Brain pericyte (primary cell): Measurements from ENCODE around the gene ZNF350.
A peak's percentile ranks its signal among the peaks of the same experiment; 100 is the strongest.
"Not testable (repeated sequence)": the region's sequence is repeated elsewhere in the genome, so short reads cannot be mapped to it uniquely, and the experiment has no call there.

Experiments
- DNase-seq: peaks from one replicate; pipeline ENCODE4 v3.0.0-alpha.2; 2012; ENCODE audit warnings: low read depth, low spot score

Gene ZNF350

GRCh38 chr19:51986309-51987291, at the start of gene ZNF350:
ZNF350 (minus strand) TSS chr19:51986840; CDS start chr19:51974360, 12,480 bp downstream.
- peak; percentile 76 for DNase-seq

DNA sequence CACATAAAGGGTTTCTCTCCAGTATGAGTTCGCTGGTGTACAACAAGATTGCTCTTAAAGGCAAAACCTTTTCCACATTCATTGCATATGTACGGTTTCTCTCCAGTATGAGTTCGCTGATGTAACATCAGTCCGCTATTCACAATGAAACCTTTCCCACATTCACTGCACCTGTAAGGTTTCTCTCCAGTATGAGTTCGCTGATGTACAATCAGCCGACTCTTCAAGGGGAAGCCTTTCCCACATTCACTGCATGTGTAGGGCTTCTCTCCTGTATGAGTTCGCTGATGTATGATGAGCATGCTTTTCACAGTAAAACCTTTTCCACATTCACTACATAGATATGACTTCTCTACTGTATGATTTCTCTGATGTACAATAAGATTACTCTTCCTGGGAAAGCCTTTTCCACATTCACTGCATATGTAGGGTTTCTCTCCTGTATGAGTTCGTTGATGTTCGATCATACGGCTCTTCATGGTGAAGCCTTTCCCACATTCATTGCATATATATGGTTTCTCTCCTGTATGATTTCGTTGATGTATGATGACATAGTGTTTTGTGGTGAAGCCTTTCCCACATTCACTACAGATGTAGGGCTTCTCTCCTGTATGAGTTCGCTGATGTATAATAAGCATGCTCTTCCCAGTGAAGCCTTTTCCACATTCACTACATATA, 47.5 kb upstream of the ZNF350 start:
- no peak for DNase-seq

DNA sequence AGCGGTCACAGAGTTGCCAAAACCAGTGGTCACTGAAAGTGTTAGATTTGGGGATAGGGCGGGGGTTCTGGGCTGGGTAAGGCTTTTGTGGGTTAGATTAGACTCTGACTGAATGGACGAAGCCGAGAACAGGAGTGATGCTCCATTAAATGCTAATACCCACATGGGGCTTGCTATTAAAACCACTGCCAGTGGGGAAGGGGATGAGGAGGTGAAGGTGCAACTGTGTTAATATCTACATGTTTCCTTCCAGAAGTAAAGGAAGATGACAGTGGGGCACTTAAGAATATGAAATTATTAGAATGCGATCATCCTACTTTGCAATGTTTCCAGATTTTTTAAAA, 42.1 kb upstream of the ZNF350 start:
- DNase-seq: no peak

- peak; percentile 63 for DNase-seq
Measured at GRCh38 chr19:52028027-52028779, 41.6 kb upstream of the ZNF350 start, which contains the start of gene ZNF614. ZNF614 (minus strand) TSS chr19:52028379; CDS start chr19:52025745, 2,634 bp downstream.

DNA sequence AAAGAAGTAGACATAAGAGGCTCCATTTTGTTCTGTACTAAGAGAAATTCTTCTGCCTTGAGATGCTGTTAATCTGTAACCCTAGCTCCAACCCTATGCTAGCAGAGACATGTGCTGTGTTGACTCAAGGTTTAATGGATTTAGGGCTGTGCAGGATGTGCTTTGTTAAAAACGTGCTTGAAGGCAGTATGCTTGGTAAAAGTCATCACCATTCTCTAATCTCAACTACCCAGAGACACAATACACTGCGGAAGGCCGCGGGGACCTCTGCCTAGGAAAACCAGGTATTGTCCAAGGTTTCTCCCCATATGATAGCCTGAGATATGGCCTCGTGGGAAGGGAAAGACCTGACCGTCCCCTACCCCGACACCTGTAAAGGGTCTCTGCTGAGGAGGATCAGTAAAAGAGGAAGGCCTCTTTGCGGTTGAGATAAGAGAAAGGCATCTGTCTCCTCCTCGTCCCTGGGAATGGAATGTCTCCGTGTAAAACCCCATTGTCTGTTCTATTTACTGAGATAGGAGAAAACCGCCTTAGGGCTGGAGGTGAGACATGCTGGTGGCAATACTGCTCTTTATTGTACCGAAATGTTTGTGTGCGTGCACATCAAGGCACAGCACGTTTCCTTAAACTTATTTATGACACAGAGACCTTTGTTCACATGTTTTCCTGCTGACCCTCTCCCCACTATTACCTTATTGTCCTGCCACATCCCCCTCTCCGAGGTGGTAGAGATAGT, 39.8 kb upstream of the ZNF350 start:
- DNase-seq: not testable (repeated sequence)

- DNase-seq: not testable (repeated sequence)
Measured at GRCh38 chr19:52024478-52024877, 37.8 kb upstream of the ZNF350 start.

DNA sequence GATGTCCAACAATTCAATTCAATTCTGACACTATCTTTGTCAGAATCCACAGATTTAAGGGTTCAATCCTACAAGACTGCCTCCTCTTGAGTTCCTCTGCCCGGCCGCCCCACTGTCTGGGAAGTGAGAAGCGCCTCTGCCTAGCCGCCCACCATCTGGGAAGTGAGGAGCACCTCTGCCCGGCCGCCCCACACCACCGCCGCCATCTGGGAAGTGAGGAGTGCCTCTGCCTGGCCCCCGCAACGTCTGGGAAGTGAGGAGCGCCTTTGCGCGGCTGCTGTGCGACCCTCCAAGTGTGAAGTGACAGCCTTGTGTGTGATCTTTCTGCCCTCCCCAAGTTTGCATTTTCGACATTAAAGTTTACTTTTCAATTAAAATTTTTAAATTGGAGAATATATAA, 35.6 kb upstream of the ZNF350 start:
- DNase-seq: no peak

DNA sequence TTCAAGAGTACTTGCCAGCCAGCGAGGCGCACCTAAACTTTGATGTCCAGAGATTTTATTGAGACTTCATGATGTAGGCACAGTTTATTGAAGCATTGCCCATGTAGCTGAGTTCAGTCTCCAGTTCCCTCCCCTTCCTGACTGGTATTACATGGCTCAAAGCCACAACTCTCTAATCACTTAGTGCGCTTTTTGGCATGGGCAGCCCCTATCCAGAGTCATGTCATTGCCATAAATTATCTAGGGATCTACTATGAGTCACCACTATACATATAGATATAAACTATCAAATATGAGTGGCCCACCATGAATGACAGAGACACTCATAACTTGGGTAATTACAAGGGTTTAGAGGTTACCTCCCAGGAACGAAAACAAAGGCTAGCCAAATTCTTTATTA, 33.9 kb upstream of the ZNF350 start:
- no peak for DNase-seq

- no peak for DNase-seq
Measured at GRCh38 chr19:52010674-52011073, 24.0 kb upstream of the ZNF350 start.

- peak; percentile 67 for DNase-seq
Measured at GRCh38 chr19:52007806-52008557, 21.3 kb upstream of the ZNF350 start, which contains the start of gene ZNF615. ZNF615 (minus strand) TSS chr19:52008211; CDS start chr19:52003711, 4,500 bp downstream.

DNA sequence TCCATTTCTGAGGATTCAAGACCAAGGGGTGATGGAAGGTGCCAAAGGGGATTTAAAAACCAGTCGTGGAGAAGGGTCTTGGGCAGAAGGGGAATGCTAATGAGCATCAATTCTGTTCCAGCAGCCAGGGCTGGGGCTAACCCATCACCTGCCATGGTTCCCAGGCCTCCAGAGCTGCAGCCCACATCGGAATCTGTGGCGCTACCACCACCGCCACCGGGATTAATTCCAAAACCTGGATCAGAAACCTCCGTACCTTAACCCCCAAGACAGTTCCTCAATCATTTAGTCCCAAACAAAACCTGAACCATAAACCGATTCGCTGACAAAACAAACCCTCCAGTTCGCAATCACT, 20.8 kb upstream of the ZNF350 start:
- no peak for DNase-seq

DNA sequence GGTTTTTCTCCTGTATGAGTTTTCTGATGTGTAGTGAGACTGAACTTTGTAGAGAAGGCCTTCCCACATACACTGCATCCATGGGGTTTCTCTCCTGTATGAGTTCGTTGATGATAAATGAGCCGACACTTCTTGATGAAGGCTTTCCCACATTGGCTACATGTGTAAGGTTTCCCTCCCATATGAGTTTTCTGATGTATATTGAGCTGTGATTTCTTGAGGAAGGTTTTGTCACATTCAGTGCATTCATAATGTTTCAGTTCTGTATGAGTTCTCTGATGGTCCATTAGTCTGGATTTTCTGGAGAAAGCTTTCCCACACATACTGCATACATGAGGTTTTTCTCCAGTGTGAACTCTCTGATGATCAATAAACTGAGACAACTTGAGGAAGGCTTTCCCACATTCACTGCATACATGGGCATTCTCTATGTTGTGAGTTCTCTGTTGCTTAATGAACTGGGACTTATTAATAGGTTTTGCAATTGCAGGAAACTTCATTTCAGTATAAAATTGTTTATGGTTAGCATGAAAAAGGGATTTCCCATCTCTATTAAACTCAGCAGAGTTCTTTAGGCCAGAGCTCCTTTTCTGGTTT, 7.5 kb upstream of the ZNF350 start:
- DNase-seq: no peak

- no peak for DNase-seq
Measured at GRCh38 chr19:51993422-51993821, 6.8 kb upstream of the ZNF350 start.

DNA sequence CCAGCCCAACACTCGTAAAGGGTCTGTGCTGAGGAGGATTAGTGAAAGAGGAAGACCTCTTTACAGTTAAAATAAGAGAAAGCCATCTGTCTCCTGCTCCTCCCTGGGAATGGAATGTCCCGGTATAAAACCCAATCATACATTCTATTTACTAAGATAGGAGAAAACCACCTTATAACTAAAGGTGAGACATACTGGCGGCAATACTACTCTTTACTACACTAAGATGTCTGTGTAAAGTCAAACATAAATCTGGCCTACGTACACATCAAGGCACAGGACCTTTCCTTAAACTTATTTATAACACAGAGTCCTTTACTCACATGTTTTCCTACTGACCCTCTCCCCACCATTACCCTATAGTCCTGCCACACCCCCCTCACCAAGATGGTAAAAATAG, 3.3 kb downstream of the ZNF350 start:
- DNase-seq: no peak

DNA sequence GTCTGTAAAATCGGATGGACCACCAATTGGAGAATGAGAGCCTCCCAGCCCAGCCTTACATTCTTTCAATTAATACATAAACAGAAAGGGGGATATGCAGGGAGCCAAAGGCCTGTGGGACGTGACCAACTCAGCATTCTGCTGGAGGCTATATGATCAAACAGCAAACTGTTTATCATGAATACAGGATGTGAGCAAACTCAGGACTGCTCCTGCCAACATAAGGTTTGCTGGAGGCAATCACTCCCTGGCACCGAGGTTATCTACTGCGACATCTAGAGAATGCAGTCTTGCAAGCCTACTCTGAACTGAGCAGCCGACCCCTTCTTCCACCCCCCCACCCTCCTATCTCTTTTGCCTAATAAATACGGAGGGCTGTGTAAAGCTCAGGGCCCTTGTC, 5.7 kb downstream of the ZNF350 start:
- not testable (repeated sequence) for DNase-seq

GRCh38 chr19:51980116-51980736, 6.4 kb downstream of the ZNF350 start:
- DNase-seq: no peak

DNA sequence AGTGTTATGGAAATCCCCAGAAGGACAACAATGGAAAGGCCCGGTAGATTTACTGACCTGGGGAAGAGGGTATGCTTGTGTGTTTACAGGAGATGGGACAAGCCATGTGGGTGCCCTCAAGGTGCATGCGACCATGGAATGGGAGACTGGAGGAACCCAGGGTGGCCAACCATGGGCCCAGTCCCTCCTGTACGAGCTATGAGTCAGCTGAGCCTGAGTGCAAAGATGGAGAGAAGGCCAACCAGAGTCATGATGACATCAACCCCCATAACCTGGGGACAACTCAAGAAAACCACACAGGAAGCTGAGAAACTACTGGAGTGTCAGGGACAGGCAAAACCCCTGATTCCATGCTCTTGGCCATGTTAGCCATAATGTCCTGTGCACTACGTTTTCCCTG, 7.8 kb downstream of the ZNF350 start:
- no peak for DNase-seq

DNA sequence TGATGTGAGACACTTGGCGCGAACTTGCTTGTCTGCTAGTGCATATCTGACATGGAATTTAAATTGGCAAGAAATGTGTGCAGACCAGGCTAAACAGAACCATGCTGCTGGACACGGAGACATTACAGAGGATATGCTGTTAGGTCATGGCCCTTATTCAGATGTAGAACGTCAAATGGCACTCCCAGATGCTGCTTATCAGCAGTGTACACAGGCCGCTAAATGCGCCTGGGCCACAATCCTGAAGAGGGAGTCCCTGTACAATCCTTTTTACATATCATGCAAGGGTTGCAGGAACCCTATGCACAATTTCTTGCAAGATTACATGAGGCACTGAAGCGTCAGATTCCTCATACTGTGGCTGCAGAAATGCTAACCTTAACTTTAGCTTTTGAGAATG, 9.3 kb downstream of the ZNF350 start:
- no peak for DNase-seq

GRCh38 chr19:51976852-51977251, 9.8 kb downstream of the ZNF350 start:
- DNase-seq: no peak

DNA sequence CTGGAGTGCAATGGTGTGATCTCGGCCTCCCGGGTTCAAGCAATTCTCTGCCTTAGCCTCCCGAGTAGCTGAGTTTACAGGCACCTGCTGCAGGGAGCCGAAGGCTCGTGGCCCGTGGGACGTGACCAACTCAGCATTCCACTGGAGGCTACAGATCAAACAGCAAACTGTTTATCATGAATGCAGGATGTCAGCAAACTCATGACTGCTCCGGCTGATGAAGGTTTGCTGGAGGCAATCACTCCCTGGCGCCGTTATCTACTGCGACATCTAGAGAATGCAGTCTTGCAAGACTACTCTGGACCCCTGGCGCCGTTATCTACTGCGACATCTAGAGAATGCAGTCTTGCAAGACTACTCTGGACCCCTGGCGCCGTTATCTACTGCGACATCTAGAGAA, 10.9 kb downstream of the ZNF350 start:
- DNase-seq: not testable (repeated sequence)
